MM.1S (cell line): ENCODE results near the gene CHKB.

ENCODE experiments used
- DNase-seq: peaks from one replicate; pipeline ENCODE4 v3.0.0-alpha.2; 2015
- H2AFZ ChIP-seq: fragments of 300-600 bp; sonication (generic); 2 replicates; pipeline ENCODE4 v1.6.0; 2016; ENCODE audit warnings: antibody characterized with exemption, low read length
- H3F3A ChIP-seq: fragments of 300-600 bp; sonication (generic); 2 replicates; pipeline ENCODE4 v1.6.1; 2016; ENCODE audit warnings: mild to moderate bottlenecking, antibody characterized with exemption, low read length, moderate library complexity, mixed read lengths; ENCODE audit not compliant: insufficient read depth
- H3K27ac ChIP-seq: fragments of 300-600 bp; sonication (generic); 2 replicates; pipeline ENCODE4 v1.5.1; 2016; ENCODE audit warnings: mild to moderate bottlenecking, low read length
- H3K27me3 ChIP-seq: fragments of 300-600 bp; sonication (generic); replicated peaks from 2 replicates; pipeline ENCODE4 v1.6.0; 2016; ENCODE audit warnings: low read length; ENCODE audit not compliant: insufficient read depth
- H3K36me3 ChIP-seq: fragments of 300-600 bp; sonication (generic); replicated peaks from 2 replicates; pipeline ENCODE4 v1.6.1; 2016; ENCODE audit warnings: mild to moderate bottlenecking, low read length, mixed read lengths; ENCODE audit not compliant: insufficient read depth
- H3K4me1 ChIP-seq: fragments of 300-600 bp; sonication (generic); 2 replicates; pipeline ENCODE4 v1.6.1; 2016; ENCODE audit warnings: low read length, mixed read lengths
- H3K4me2 ChIP-seq: fragments of 300-600 bp; sonication (generic); 2 replicates; pipeline ENCODE4 v1.6.0; 2016; ENCODE audit warnings: low read depth, low read length
- H3K4me3 ChIP-seq: fragments of 300-600 bp; sonication (generic); 2 replicates; pipeline ENCODE4 v1.5.1; 2016; ENCODE audit warnings: low read length, mixed read lengths
- H3K79me2 ChIP-seq: fragments of 300-600 bp; sonication (generic); 2 replicates; pipeline ENCODE4 v1.6.1; 2016; ENCODE audit warnings: mixed run types, low read length, mixed read lengths
- H3K9ac ChIP-seq: fragments of 300-600 bp; sonication (generic); 2 replicates; pipeline ENCODE4 v1.6.1; 2016; ENCODE audit warnings: low read length, mixed read lengths
- H3K9me2 ChIP-seq: fragments of 300-600 bp; sonication (generic); replicated peaks from 2 replicates; pipeline ENCODE4 v1.6.1; 2016; ENCODE audit warnings: mild to moderate bottlenecking, low read length, mixed read lengths; ENCODE audit not compliant: insufficient read depth
- H3K9me3 ChIP-seq: fragments of 300-600 bp; sonication (generic); replicated peaks from 2 replicates; pipeline ENCODE4 v1.6.1; 2016; ENCODE audit warnings: mild to moderate bottlenecking, low read length, mixed read lengths; ENCODE audit not compliant: insufficient read depth
- H4K20me1 ChIP-seq: fragments of 300-600 bp; sonication (generic); 2 replicates; pipeline ENCODE4 v1.6.1; 2016; ENCODE audit warnings: mild to moderate bottlenecking, low read length, moderate library complexity, mixed read lengths; ENCODE audit not compliant: insufficient read depth
- EZH2 ChIP-seq: fragments of 300-600 bp; sonication (generic); optimal IDR thresholded peaks from 2 replicates; pipeline ENCODE3; 2017; ENCODE audit warnings: low read depth, mild to moderate bottlenecking, antibody characterized with exemption, low read length, mixed read lengths
- EZH2phosphoT487 ChIP-seq: fragments of 300-600 bp; sonication (generic); IDR thresholded peaks from 2 replicates; pipeline ENCODE4 v1.6.1; 2018; ENCODE audit warnings: antibody characterized with exemption, low read length
- TF ChIP-seq, protein P1 (sequence below): fragments of 300-600 bp; sonication (generic); IDR thresholded peaks from 2 replicates; pipeline ENCODE4 v1.5.1; 2016; ENCODE audit warnings: antibody characterized with exemption, low read length, mixed read lengths

The CHKB gene

DNA sequence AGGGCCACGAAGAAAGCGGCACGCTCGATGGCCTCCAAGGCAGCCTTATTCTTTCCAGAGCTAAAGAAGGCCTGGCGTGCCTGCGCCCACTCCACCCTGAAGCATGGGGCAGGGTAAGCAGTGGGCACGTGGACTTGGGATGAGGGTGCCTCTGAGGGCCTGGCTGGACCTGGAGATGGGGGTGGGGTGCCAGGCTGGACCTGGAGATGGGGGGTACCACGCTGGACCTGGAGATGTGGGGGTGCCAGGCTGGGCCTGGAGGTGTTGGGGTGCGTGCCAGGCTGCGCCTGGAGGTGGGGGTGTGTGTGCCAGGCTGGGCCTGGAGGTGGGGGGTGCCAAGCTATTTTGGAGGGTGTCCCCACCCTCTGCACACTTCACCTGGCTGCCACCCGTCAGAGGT, 9.7 kb downstream of the CHKB start:
- H3K4me2 ChIP-seq = no peak overlapping the region

DNA sequence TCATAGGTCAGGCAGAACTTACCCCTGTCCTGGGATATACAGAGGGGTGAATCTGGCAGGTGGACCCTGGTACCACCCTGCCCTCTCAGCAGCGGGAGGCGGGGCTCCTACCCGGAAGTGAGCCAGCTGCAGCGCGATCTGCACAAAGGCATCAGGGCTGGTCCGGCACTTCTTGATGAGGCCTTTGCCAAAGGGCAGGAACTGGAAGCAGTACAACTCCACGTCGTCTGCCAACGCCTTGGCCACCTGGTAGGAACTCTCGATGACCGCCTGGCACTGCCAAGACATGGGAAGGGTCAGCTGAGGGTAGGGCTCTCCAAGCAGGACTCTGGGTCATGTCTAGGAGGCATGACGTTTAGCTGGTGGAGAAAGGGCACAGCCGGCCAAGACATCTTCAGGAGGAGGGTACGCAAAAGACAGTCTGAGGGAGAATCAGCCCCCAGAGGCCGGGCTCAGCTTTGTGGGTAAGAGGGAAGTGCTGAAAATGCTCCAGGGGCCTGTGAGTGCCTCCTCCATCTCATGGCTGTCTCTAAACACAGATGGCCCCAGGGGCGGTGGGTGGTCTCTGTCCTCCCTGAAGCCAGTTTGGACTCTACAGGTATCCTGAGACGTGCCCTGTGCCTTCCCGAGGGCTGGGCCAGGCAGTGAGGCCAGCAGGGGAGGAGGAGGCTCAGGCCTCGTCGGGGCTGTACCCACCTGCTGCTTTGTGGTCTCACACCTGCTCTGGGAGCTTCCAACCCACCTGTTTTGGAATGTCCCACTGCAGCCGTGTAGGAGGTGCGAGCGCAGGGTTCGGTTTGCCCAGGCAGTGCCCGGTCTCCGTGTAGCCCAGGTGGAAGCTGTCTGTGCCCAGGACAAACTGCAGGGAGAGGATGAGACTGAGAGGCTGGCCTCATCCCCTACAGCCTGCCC, 11.1 kb downstream of the CHKB start:
- no peak overlapping the region for H3K4me3 ChIP-seq
- H3K9me2 ChIP-seq = no peaks in the 10 kb centered on the region
- no peaks in the 10 kb centered on the region for H3K79me2 ChIP-seq
- H3K36me3 ChIP-seq = no peaks in the 10 kb centered on the region
- H3K9ac ChIP-seq = no peak overlapping the region
- no peaks in the 10 kb centered on the region for H4K20me1 ChIP-seq
- H3K4me2 ChIP-seq = no peak overlapping the region
- H3K4me1 ChIP-seq = no peaks in the 10 kb centered on the region
- no peaks in the 10 kb centered on the region for H3F3A ChIP-seq
- no peak overlapping the region for H3K27ac ChIP-seq
- no peak for DNase-seq
- H2AFZ ChIP-seq = no peak overlapping the region
- TF ChIP-seq, protein P1, sequence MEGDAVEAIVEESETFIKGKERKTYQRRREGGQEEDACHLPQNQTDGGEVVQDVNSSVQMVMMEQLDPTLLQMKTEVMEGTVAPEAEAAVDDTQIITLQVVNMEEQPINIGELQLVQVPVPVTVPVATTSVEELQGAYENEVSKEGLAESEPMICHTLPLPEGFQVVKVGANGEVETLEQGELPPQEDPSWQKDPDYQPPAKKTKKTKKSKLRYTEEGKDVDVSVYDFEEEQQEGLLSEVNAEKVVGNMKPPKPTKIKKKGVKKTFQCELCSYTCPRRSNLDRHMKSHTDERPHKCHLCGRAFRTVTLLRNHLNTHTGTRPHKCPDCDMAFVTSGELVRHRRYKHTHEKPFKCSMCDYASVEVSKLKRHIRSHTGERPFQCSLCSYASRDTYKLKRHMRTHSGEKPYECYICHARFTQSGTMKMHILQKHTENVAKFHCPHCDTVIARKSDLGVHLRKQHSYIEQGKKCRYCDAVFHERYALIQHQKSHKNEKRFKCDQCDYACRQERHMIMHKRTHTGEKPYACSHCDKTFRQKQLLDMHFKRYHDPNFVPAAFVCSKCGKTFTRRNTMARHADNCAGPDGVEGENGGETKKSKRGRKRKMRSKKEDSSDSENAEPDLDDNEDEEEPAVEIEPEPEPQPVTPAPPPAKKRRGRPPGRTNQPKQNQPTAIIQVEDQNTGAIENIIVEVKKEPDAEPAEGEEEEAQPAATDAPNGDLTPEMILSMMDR = no peak
- TF ChIP-seq EZH2phosphoT487 = no peak
- no peak for TF ChIP-seq EZH2
- no peaks in the 10 kb centered on the region for H3K9me3 ChIP-seq
- H3K27me3 ChIP-seq = no peaks in the 10 kb centered on the region

More for the DNA sequence above, 9.7 kb downstream of the CHKB start:
- no peaks in the 10 kb centered on the region for H3K4me1 ChIP-seq
- no peaks in the 10 kb centered on the region for H3F3A ChIP-seq
- H3K79me2 ChIP-seq = no peaks in the 10 kb centered on the region
- TF ChIP-seq EZH2phosphoT487 = no peak
- TF ChIP-seq EZH2 = no peak
- TF ChIP-seq, protein P1 = no peak
- no peak overlapping the region for H3K4me3 ChIP-seq
- no peaks in the 10 kb centered on the region for H3K9me2 ChIP-seq
- H3K27ac ChIP-seq = no peak overlapping the region
- no peaks in the 10 kb centered on the region for H3K27me3 ChIP-seq
- H3K9me3 ChIP-seq = no peaks in the 10 kb centered on the region
- no peak overlapping the region for H2AFZ ChIP-seq
- DNase-seq = no peak
- no peak overlapping the region for H3K9ac ChIP-seq
- no peaks in the 10 kb centered on the region for H4K20me1 ChIP-seq
- H3K36me3 ChIP-seq = no peaks in the 10 kb centered on the region

DNA sequence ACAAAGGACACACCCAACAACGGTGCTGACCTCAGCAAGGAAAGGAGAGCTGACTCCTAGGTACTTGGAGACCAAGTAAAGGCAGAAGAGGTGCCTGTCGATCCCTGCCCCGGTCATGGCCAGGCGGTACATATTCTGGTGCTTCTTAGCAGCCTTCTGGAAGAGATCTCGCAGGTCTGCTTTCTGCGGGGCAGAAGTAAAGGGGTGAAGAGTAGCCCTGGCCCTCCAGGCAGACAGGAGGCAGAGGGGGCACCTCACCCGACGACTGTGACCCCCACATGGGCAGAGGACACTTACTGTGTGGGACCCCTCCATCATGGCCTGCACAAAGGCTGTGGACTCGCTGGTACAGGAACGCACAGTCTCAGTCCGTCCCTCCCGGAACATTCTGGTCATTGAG, 11.8 kb downstream of the CHKB start:
- Histone ChIP-seq H4K20me1 (no peaks in the 10 kb centered on the region), H3K27ac (no peak overlapping the region), H3K9me3 (no peaks in the 10 kb centered on the region), H2AFZ (no peak overlapping the region), H3K9ac (no peak overlapping the region), H3K27me3 (no peaks in the 10 kb centered on the region), H3K4me1 (no peaks in the 10 kb centered on the region), H3K4me3 (no peak overlapping the region), H3K4me2 (no peak overlapping the region), H3K79me2 (no peaks in the 10 kb centered on the region), H3K9me2 (no peaks in the 10 kb centered on the region), H3F3A (no peaks in the 10 kb centered on the region), H3K36me3 (no peaks in the 10 kb centered on the region)
- DNase-seq = no peak
- TF ChIP-seq, protein P1 = no peak
- no peak for TF ChIP-seq EZH2phosphoT487
- TF ChIP-seq EZH2 = no peak
